Frontal cortex (tissue), 4 donors: ENCODE results near the gene NCOA3. TPM values are rescaled to one million over a fixed set of nuclear protein-coding genes. Genes with fewer than 3 reads are reported as not detected.
"Not testable (repeated sequence)": the region's sequence is repeated elsewhere in the genome, so short reads cannot be mapped to it uniquely, and the experiment has no call there.

Source experiments
- DNase-seq, 2 donors: peaks; one replicate each; pipeline ENCODE4 v3.0.0; 2012; ENCODE audit warnings: low spot score in 2 of 2
- FAIRE-seq: peaks from 2 replicates; lab custom pipeline; 2012; peaks lifted over from hg19 to GRCh38; lab: Jason Lieb, UNC
- total RNA-seq: library from RNA; depleted of rRNA; stranded (reverse); fragments of >200 nt; gene quantifications from one replicate; pipeline ENCODE4 v1.2.3, GENCODE V29; 2014
- donor health status: control.
- donor health status: control.
- donor health status: control.

The NCOA3 gene
- total RNA-seq, 1 donor from 2014 or later, result 42.0 TPM

- FAIRE-seq (no peak), DNase-seq (no peak)
Measured at GRCh38 chr20:47466704-47467459, 34.8 kb upstream of the NCOA3 start.

- DNase-seq (no peak), FAIRE-seq (no peak)
Measured at GRCh38 chr20:47468290-47469050, 33.2 kb upstream of the NCOA3 start.

GRCh38 chr20:47475419-47476044 lies 26.2 kb upstream of the NCOA3 start:
- FAIRE-seq (no peak), DNase-seq (no peak)

GRCh38 chr20:47476452-47476851 lies 25.2 kb upstream of the NCOA3 start:
- FAIRE-seq (no peak), DNase-seq (no peak)

GRCh38 chr20:47479093-47479492 lies 22.6 kb upstream of the NCOA3 start:
- no peak for DNase-seq
- no peak for FAIRE-seq

GRCh38 chr20:47479506-47479905 lies 22.2 kb upstream of the NCOA3 start:
- no peak for FAIRE-seq
- DNase-seq, result no peak

- DNase-seq (no peak), FAIRE-seq (no peak)
Measured at GRCh38 chr20:47480239-47480638, 21.4 kb upstream of the NCOA3 start.

GRCh38 chr20:47480705-47481104 lies 21.0 kb upstream of the NCOA3 start:
- no peak for FAIRE-seq

GRCh38 chr20:47481330-47482216 lies 20.1 kb upstream of the NCOA3 start:
- DNase-seq (no peak), FAIRE-seq (no peak)

More at GRCh38 chr20:47480705-47481104, 21.0 kb upstream of the NCOA3 start:
- no peak for DNase-seq

- FAIRE-seq, result no peak
- DNase-seq, result no peak
Measured at GRCh38 chr20:47482705-47483104, 19.0 kb upstream of the NCOA3 start.

GRCh38 chr20:47484303-47484702 lies 17.4 kb upstream of the NCOA3 start:
- DNase-seq, result no peak
- no peak for FAIRE-seq

GRCh38 chr20:47487175-47487917 lies 14.3 kb upstream of the NCOA3 start:
- no peak for DNase-seq
- no peak for FAIRE-seq

- no peak for DNase-seq
- FAIRE-seq, result no peak
Measured at GRCh38 chr20:47489448-47489872, 12.2 kb upstream of the NCOA3 start.

- FAIRE-seq (no peak), DNase-seq (no peak)
Measured at GRCh38 chr20:47490795-47491194, 10.9 kb upstream of the NCOA3 start.

- no peak for DNase-seq
- FAIRE-seq, result no peak
Measured at GRCh38 chr20:47492284-47492683, 9.4 kb upstream of the NCOA3 start.

- DNase-seq (no peak), FAIRE-seq (no peak)
Measured at GRCh38 chr20:47493175-47493962, 8.3 kb upstream of the NCOA3 start.

GRCh38 chr20:47493963-47494293 lies 7.8 kb upstream of the NCOA3 start:
- FAIRE-seq (no peak), DNase-seq (no peak)

GRCh38 chr20:47494606-47495005 lies 7.1 kb upstream of the NCOA3 start:
- not testable (repeated sequence) for FAIRE-seq, DNase-seq

- no peak for FAIRE-seq
- no peak for DNase-seq
Measured at GRCh38 chr20:47496118-47496517, 5.6 kb upstream of the NCOA3 start.
